GM06990 (cell line): Measurements from ENCODE around the gene DNAH8.
"Not testable (repeated sequence)": the region's sequence is repeated elsewhere in the genome, so short reads cannot be mapped to it uniquely, and the experiment has no call there.

ENCODE experiments used
- DNase-seq: peaks from one replicate; pipeline ENCODE4 v3.0.0-alpha.2; 2011; ENCODE audit not compliant: insufficient read length; ENCODE audit errors: extremely low read depth
- H3K27me3 ChIP-seq: replicated peaks from 2 replicates; pipeline ENCODE4 v1.6.0; 2011; ENCODE audit warnings: low read length; ENCODE audit not compliant: control insufficient read depth, insufficient read depth
- H3K36me3 ChIP-seq: 2 replicates; pipeline ENCODE4 v1.5.1; 2011; ENCODE audit warnings: low read length; ENCODE audit not compliant: control insufficient read depth, insufficient read depth
- H3K4me3 ChIP-seq: replicated peaks from 2 replicates; pipeline ENCODE4 v1.5.1; 2011; ENCODE audit warnings: low read depth, mild to moderate bottlenecking, control low read depth, low read length
- CTCF ChIP-seq: IDR thresholded peaks from 2 replicates; pipeline ENCODE4 v1.5.1; 2011; ENCODE audit warnings: low read length, control low read depth, mild to moderate bottlenecking, inconsistent platforms; ENCODE audit not compliant: insufficient read depth, poor library complexity, severe bottlenecking

Gene DNAH8

GRCh38 chr6:38910207-38910606, 195.1 kb downstream of the DNAH8 start:
- Histone ChIP-seq H3K27me3 (no peaks in the 10 kb centered on the region), H3K4me3 (no peak overlapping the region), H3K36me3 (no peaks in the 10 kb centered on the region)
- DNase-seq: no peak
- TF ChIP-seq CTCF: no peak

- DNase-seq: no peak
- Histone ChIP-seq H3K36me3 (no peaks in the 10 kb centered on the region), H3K4me3 (no peak overlapping the region), H3K27me3 (no peaks in the 10 kb centered on the region)
- TF ChIP-seq CTCF: no peak
These were observed 197.3 kb downstream of the DNAH8 start for GRCh38 chr6:38912378-38912777.

GRCh38 chr6:38915205-38915925, 200.3 kb downstream of the DNAH8 start:
- DNase-seq: no peak
- Histone ChIP-seq H3K36me3 (no peaks in the 10 kb centered on the region), H3K27me3 (no peaks in the 10 kb centered on the region), H3K4me3 (no peak overlapping the region)
- TF ChIP-seq CTCF: no peak

GRCh38 chr6:38921540-38921939, 206.4 kb downstream of the DNAH8 start:
- not testable (repeated sequence) for H3K4me3 ChIP-seq, H3K36me3 ChIP-seq, DNase-seq, H3K27me3 ChIP-seq

GRCh38 chr6:38924791-38925509, 209.8 kb downstream of the DNAH8 start:
- Histone ChIP-seq H3K27me3 (no peaks in the 10 kb centered on the region; the same call in 1 of the 2 replicates), H3K4me3 (no peak overlapping the region), H3K36me3 (no peaks in the 10 kb centered on the region)
- no peak for TF ChIP-seq CTCF
- no peak for DNase-seq

GRCh38 chr6:38929560-38929959, 214.4 kb downstream of the DNAH8 start:
- no peaks in the 10 kb centered on the region; the same call in none of the 2 replicates for H3K27me3 ChIP-seq
- DNase-seq: no peak
- no peak for TF ChIP-seq CTCF
- no peaks in the 10 kb centered on the region for H3K36me3 ChIP-seq
- H3K4me3 ChIP-seq: no peak overlapping the region
